Measurements from ENCODE around the gene ICE2.
A peak's percentile ranks its signal among the peaks of the same experiment; 100 is the strongest.

ICE2 gene

GRCh38 chr15:60507596-60508424 is 28.9 kb upstream of the ICE2 start:
- peak in 20 of 58 donors; percentile 1 to 34 (median 12) for DNase-seq

- peak in 1 of 58 donors; percentile 8 for DNase-seq
These were observed 17.9 kb upstream of the ICE2 start for GRCh38 chr15:60496853-60497252.

GRCh38 chr15:60494108-60494507 is 15.2 kb upstream of the ICE2 start:
- DNase-seq = no peak

GRCh38 chr15:60493166-60493565 is 14.2 kb upstream of the ICE2 start:
- no peak for DNase-seq

GRCh38 chr15:60486742-60487141 is 7.8 kb upstream of the ICE2 start:
- DNase-seq = no peak

GRCh38 chr15:60485365-60486055 is 6.6 kb upstream of the ICE2 start:
- DNase-seq = no peak

GRCh38 chr15:60483042-60483441 is 4.1 kb upstream of the ICE2 start:
- DNase-seq = no peak

- no peak for DNase-seq
These were observed 1.9 kb upstream of the ICE2 start for GRCh38 chr15:60480888-60481287.

- DNase-seq = no peak
These were observed 1.2 kb upstream of the ICE2 start for GRCh38 chr15:60480149-60480548.

GRCh38 chr15:60479361-60480110 is 594 bp upstream of the ICE2 start:
- DNase-seq = no peak

- DNase-seq = peak in 1 of 58 donors; percentile 5
These were observed 901 bp downstream of the ICE2 start for GRCh38 chr15:60477916-60478565.

- DNase-seq = no peak
These were observed 1.8 kb downstream of the ICE2 start for GRCh38 chr15:60477164-60477563.

- no peak for DNase-seq
These were observed 2.2 kb downstream of the ICE2 start for GRCh38 chr15:60476713-60477112.

- no peak for DNase-seq
These were observed 5.8 kb downstream of the ICE2 start for GRCh38 chr15:60473135-60473534.

GRCh38 chr15:60471314-60471713 is 7.6 kb downstream of the ICE2 start:
- DNase-seq = no peak

GRCh38 chr15:60469893-60470641 is 8.9 kb downstream of the ICE2 start:
- no peak for DNase-seq

GRCh38 chr15:60464836-60465630 is 13.9 kb downstream of the ICE2 start:
- DNase-seq = no peak

- no peak for DNase-seq
These were observed 16.9 kb downstream of the ICE2 start for GRCh38 chr15:60462027-60462426.

GRCh38 chr15:60460931-60461330 is 18.0 kb downstream of the ICE2 start:
- no peak for DNase-seq

GRCh38 chr15:60458721-60459120 is 20.2 kb downstream of the ICE2 start:
- DNase-seq = no peak

Measured in anterior cingulate cortex (tissue), 58 donors.